Ishikawa (cell line): Measurements from ENCODE around the gene GAL3ST2.

Experiments
- CREB1 ChIP-seq: IDR thresholded peaks from 2 replicates; pipeline ENCODE4 v1.6.1; 2012; ENCODE audit warnings: low read depth
- EP300 ChIP-seq: IDR thresholded peaks from 2 replicates; pipeline ENCODE4 v1.6.1; 2012; ENCODE audit warnings: borderline replicate concordance
- FOXM1 ChIP-seq: IDR thresholded peaks from 2 replicates; pipeline ENCODE4 v1.6.1; 2012; ENCODE audit warnings: low read depth, borderline replicate concordance
- MAX ChIP-seq: IDR thresholded peaks from 2 replicates; pipeline ENCODE4 v1.6.1; 2012
- RAD21 ChIP-seq: IDR thresholded peaks from 2 replicates; pipeline ENCODE4 v1.6.1; 2012; ENCODE audit warnings: low read depth
- TAF1 ChIP-seq: IDR thresholded peaks from 2 replicates; pipeline ENCODE4 v1.6.1; 2012; ENCODE audit warnings: low read depth, mild to moderate bottlenecking
- TCF12 ChIP-seq: IDR thresholded peaks from 2 replicates; pipeline ENCODE4 v1.6.1; 2012; ENCODE audit warnings: low read depth
- TEAD4 ChIP-seq: IDR thresholded peaks from 2 replicates; pipeline ENCODE4 v1.6.1; 2012
- YY1 ChIP-seq: IDR thresholded peaks from 2 replicates; pipeline ENCODE4 v1.6.1; 2012; ENCODE audit warnings: low read depth
- TF ChIP-seq, protein P1 (sequence below): IDR thresholded peaks from 2 replicates; pipeline ENCODE4 v1.6.1; 2012; ENCODE audit warnings: low read depth, mild to moderate bottlenecking

- no peak for TF ChIP-seq FOXM1
- TF ChIP-seq MAX = no peak
- no peak for TF ChIP-seq RAD21
- TF ChIP-seq, protein P1, sequence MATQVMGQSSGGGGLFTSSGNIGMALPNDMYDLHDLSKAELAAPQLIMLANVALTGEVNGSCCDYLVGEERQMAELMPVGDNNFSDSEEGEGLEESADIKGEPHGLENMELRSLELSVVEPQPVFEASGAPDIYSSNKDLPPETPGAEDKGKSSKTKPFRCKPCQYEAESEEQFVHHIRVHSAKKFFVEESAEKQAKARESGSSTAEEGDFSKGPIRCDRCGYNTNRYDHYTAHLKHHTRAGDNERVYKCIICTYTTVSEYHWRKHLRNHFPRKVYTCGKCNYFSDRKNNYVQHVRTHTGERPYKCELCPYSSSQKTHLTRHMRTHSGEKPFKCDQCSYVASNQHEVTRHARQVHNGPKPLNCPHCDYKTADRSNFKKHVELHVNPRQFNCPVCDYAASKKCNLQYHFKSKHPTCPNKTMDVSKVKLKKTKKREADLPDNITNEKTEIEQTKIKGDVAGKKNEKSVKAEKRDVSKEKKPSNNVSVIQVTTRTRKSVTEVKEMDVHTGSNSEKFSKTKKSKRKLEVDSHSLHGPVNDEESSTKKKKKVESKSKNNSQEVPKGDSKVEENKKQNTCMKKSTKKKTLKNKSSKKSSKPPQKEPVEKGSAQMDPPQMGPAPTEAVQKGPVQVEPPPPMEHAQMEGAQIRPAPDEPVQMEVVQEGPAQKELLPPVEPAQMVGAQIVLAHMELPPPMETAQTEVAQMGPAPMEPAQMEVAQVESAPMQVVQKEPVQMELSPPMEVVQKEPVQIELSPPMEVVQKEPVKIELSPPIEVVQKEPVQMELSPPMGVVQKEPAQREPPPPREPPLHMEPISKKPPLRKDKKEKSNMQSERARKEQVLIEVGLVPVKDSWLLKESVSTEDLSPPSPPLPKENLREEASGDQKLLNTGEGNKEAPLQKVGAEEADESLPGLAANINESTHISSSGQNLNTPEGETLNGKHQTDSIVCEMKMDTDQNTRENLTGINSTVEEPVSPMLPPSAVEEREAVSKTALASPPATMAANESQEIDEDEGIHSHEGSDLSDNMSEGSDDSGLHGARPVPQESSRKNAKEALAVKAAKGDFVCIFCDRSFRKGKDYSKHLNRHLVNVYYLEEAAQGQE = no peak
- TF ChIP-seq TEAD4 = no peak
- TF ChIP-seq YY1 = no peak
- no peak for TF ChIP-seq EP300
- no peak for TF ChIP-seq TAF1
- TF ChIP-seq CREB1 = no peak
- no peak for TF ChIP-seq TCF12
These were observed 31.6 kb downstream of the GAL3ST2 start for GRCh38 chr2:241808051-241808720.
